Anterior cingulate cortex (tissue), 58 donors: ENCODE results near the gene ROR2.

Experiments used
- DNase-seq, 58 donors: peaks; one replicate each; lab custom pipeline; 2025; lab: John Stamatoyannopoulos, UW

Gene ROR2

DNA sequence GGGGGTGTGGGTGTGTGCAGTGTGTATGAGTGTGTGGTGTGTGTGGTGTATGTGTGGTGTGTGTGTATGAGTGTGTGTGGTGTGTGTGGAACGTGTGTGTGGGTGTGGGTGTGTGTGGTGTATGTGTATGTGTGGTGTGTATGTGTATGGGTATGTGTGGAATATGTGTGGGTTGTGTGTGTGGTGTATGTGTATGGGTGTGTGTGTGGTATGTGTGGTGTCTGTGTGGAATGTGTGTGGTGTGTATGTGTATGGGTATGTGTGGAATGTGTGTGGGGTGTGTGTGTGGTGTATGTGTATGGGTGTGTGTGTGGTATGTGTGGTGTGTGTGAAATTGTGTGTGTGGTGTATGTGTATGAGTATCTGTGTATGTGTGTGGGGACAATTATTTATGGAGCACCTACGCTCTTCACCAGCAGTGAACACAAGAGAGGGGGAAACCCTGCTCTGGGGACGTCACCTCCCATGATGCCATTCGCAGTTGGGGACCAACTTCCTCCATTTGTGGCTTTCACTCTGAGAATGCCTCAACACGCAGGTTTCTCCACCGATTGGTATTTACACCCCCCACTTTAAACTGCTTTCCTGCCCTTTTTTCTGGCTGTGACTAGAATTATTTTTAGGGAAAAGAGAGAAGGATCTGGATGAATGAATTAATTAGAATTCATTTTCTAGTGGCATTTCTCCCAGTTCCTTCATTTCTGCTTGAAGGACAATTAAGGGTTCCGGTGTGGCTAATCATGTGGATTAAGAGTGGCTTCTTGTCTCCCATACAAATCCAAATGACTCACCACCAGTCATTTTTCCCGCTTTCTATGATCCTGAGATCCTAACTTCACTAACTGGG, 238.1 kb downstream of the ROR2 start:
- peak in 17 of 58 donors; percentile 2 to 39 (median 14) for DNase-seq

DNA sequence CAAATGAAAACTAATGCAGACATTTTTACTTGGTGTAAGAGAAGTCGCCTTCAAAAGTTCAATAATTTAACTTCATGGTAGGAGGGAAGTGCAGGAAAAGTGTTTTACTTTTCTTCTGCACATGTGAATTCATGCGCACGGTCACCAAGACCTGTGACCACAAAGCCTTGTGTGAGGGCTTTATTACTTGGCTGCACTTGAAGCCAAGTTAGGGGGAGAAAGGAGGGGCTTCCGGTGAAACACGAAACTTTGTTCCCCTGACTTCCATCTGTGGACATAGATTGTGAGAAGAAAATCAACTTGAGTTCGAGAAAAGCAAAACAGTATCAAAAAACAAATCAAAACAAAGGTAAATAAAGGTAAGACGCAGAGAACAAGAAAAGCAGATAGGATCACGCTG, 239.9 kb downstream of the ROR2 start:
- DNase-seq = no peak

DNA sequence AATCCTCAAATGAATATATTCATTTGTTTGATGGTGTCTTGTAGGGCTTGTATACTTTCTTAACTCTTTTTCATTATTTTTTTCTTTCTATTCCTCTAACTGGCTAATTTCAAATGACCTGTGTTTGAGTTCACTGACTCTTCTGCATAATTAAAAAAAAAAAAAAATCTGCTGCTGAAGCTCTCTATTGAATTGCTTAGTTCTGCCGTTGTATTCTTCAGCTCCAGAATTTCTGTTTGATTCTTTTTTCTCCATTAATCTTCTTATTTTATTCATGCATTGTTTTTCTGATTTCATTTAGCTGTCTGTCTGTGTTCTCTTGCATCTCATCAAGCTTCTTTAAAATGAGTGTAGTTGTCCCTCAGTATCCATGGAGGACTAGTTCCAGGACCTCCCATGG, 244.6 kb downstream of the ROR2 start:
- no peak for DNase-seq

DNA sequence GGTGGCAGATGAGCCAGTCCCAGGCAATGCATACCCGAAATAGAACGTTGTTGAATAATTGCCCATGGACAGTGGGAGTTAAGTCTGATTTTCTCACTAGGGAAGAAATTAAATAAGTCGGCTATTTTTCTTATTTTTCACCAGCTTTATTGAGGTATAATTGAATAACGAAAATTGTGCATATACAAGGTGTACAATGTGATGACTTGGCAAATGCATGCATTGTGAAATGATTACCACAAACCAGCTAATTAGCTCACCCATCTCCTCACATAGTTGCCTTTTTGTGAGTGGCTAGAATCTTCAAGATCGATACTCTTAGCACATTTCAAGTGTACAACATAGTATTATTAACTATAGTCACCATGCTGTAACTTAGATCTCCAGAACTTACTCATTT, 249.6 kb downstream of the ROR2 start:
- DNase-seq = no peak

GRCh38 chr9:91698266-91698665, 251.8 kb downstream of the ROR2 start:
- no peak for DNase-seq

- no peak for DNase-seq
Measured at GRCh38 chr9:91697201-91697600, 252.8 kb downstream of the ROR2 start.

- DNase-seq = no peak
Measured at GRCh38 chr9:91694081-91694870, 255.8 kb downstream of the ROR2 start.

DNA sequence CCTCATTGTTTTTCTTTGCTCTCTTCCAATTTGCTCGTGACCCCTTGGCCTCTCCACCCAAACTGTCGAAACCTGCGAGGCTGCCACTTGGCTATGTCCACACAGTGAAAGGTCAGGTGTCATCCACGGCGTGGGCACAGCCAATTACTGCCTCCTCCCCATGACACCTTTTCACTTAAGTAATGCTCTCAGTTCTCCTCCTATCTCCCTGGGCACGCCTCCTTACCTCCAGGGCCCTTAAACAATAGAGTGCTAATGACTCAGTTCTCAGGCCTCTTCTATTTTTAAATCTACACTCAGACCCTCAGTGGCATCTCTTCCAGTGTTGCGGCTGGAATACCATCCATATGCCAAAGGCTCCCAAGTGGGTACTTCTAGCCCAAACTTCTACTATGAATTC, 256.8 kb downstream of the ROR2 start:
- DNase-seq = no peak

DNA sequence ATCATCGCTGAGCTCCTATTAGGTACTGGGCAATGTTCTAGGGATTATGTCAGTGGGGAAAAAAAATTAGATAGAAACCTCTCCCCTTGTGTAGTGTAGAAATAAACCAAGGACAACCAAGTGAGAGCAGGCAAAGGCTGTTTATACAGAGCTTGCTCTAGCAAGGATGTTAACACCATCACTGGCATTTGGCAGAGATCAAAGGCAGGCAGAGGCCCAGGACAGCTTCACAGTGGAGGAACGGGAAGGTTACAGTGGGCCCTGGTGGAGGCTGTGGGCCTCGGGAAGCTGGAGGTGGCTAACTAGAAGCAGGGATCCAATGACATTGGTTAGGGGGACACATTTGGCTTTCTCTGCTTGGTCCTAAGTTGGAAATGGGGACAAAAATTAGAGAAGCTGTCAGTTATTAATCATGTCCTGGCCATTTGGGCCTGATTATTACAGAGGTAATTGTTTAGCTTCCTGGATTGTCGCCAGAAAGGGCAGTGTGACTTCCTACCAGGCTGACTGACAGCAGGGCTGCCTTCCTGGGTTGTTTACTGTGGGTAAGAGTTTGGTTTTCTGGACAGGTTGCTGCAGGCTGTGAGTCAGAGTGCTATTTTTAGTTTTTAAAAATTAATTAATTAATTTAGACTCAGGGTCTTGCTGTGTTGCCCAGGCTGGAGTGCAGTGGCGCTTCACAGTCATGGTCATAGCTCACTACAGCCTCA, 259.3 kb downstream of the ROR2 start:
- no peak for DNase-seq

- DNase-seq = no peak
Measured at GRCh38 chr9:91689006-91689405, 261.0 kb downstream of the ROR2 start.

- no peak for DNase-seq
Measured at GRCh38 chr9:91683269-91683668, 266.8 kb downstream of the ROR2 start.

DNA sequence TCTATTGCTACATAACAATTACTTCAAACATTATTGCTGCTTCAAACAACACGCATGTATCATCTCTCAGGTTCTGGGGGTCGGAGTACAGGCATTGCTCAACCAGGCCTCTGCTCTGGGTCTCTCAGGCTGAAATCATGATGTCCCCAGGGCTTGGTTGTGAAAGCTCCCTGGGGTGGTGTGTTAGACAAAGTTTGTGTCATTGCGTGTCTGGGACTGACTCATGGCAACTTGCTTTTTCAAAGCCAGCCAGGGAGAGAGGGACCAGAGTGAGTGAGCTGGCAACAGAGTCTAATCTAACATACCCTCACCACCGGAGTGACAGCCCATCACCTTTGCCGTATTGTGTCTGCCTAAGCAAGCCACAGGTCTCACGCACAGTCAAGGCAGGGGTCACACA, 267.2 kb downstream of the ROR2 start:
- DNase-seq = no peak

- peak in 56 of 58 donors; percentile 8 to 90 (median 64) for DNase-seq
Measured at GRCh38 chr9:91681461-91682305, 268.3 kb downstream of the ROR2 start.

DNA sequence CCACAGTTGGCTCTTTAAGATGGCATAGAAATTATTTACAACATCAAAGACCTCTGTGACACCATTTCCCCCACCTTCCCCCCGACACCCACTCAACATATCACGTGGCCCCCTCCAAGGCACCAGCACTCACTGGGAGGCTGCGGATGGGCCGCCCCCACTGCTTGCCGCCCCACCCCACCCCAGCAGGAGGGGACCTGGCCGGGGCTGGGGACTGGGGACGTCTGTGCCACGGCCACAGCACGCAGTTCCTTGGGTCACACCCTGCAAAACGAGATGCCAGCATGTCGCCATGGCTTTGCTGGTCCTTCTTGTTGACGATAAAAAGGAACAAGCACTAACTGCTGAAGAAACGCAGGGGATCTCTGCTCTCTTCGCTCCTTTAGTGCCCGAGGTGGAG, 269.0 kb downstream of the ROR2 start:
- DNase-seq = no peak

DNA sequence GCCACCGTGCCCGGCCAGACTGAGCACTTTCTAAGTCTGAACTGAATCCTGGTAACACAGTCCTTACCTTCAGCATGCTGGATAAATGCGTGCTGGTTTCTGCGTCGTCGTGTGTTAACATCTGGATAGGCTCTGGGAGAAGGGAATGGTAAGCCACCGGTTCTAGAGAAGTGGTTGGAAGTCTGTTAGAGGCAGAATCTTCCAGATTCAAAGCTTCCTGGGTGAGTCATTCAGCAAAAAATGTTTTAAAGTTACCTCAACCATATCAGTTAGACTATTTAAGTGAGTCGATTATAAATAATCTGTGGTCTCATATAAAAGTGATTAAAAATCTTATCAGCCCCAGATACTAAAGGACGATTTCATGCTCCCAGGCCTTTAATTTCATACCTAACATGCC, 269.9 kb downstream of the ROR2 start:
- no peak for DNase-seq

GRCh38 chr9:91678807-91679580, 271.0 kb downstream of the ROR2 start:
- DNase-seq = no peak

DNA sequence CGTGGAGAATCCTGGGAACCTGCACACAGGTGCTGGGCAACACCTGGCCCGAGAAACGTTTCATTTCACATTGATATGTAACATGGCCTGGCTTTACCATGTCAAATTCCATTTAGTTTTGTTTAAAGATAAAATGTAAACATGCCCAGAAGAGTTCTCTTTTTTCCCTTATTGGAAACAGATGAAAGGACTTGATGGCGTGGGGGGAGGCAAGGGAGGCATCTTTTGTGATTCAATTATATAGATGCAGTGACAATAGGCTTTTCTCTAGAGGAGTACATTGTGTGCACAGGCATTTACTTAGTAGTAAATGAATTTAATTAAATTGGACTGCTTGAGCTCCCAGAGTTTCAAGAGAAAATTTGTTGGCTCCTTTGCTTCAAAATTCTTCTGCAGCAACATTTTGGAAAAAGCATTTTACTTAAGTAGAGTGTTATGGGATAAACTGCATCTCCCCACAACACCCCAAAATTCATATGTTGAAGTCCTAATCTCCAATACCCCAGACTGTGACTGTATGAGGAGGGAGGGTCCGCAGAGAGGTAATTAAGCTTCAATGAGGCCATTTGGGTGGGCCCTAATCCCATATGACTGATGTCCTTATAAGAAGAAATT, 272.1 kb downstream of the ROR2 start:
- DNase-seq = no peak

DNA sequence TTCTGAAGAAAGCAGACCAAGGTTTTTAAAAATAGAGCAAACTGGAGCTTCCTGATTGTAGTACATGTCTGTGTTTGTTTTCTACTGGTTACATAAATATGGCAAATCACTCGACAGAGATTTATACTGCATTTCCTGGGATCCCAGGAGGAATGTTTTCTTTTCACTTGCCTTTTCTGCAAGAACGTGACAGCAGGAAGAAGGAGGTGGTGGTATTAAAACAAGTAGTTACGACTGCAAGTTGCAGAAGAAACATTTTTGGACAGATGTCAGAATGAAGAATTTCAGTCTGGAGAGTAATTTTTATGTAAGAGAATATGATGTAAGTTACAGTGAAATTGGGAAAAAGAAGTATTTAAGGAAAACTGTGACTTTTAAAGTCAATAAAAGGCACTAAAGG, 272.7 kb downstream of the ROR2 start:
- no peak for DNase-seq

DNA sequence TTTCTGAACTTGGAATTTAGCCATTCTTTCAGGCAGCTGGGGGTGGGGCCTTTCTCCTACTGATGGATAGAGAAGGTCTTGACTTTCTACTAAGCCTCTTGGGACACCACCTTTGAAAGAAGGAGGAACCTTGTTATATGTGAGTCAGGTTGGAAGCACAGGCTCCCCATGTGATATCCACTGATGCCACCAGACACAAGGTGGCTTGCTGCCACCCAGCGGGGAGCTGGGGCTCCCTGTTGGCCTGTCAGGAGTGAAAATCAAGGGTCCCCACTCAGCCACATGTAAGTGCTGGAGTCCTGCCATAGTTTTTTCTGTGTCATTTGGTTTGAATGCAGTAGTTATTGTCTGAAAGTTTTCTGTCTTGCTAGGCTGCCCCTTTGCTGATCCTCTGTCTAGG, 274.0 kb downstream of the ROR2 start:
- DNase-seq = no peak
